T1000 (cell line): ENCODE results near the gene EPHA2.

Experiments used
- DNase-seq: peaks from one replicate; lab custom pipeline; 2025; ENCODE audit warnings: mixed read lengths; lab: John Stamatoyannopoulos, UW

Gene EPHA2

DNA sequence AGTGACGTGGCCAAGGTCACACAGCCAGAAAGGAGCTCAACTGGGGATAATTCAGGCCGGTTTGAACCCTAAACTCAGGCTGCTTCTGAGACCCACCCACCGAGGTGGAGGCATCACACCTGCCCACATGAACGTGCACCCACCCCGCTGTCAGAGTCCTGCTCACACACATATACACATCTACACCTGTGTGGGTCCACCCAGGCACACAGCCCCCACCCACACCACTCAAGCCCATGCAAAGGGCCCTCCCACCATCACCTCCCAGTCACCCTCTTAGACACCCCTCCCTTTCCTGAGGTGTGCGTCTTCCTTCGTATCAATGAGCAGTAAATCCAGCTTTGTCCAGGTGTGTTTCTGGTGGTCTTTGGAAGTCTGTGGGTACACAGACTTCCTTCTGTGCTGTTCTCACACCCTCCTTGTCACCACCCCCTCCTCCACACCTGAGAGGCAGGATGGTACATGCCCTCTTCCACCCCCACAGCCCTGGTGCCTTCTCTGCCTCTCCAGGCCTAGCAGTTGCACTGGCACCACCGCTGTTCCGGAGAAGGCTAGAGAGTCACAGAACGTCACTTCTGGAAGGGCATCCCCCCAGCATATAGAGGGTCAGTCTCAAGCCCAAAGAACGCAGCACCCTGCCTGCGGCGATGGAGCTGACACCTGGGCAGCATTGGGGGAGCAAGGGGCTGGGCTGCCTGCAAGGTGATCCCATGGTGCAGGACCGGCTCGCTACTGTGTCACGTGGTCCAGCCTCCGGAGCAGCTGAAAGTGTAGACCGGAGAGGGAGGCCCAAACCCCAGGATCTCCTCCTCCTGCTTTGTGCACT is 63.6 kb downstream of the EPHA2 start:
- DNase-seq = no peak

DNA sequence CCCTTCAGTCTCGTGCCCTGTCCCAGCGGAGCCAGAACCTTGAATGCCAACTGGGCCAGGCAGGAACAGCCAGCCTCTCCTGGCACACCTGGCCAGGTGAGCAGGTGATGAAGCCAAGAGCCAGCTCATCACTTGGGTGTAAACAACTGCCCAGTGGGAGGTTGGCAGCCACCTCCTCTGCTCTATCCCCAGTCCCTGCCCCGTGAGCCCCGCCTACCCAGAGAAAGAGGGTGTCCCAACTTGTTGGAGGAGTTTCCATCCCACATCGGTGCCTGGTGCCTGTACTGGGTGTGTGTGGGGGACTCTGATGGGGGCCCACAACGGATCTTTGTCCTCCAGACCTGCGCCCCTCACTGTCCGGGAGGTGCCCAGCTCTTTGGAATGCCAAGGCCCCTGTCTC is 64.6 kb downstream of the EPHA2 start:
- DNase-seq = no peak

DNA sequence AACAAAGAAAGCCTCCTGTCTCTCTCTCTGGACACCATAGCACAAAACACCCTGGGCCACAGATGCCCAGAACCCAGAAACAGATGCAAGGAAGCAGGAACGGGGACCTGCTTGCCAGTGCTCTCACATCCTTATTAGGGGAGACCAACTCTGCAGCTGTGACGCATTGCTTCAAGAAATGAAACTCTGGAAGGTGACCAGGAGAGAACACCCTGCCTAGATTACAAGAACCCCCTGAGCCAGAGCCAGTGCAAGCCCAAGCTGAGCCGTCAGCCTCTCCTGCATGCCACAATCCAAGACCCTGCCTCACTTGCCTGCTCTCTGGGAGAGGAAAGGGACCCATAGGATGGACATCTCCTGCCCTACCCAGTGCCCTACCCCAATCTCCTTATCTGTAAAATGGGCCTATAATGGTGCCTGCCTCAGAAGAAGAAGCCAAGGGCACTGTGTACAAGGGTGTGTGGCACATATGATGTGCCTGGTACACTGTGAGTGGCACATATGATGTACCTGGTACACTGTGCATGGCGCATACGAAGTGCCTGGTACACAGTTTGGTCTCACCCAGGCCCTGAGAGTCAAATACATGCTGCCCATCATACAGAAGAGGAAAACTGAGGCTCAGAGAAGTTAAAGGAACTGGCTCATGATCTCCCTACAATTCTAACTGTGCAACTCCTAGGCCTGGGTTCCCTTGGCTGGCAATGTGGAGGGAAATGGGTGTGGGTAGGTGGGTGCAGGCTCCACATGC is 65.6 kb downstream of the EPHA2 start:
- no peak for DNase-seq

DNA sequence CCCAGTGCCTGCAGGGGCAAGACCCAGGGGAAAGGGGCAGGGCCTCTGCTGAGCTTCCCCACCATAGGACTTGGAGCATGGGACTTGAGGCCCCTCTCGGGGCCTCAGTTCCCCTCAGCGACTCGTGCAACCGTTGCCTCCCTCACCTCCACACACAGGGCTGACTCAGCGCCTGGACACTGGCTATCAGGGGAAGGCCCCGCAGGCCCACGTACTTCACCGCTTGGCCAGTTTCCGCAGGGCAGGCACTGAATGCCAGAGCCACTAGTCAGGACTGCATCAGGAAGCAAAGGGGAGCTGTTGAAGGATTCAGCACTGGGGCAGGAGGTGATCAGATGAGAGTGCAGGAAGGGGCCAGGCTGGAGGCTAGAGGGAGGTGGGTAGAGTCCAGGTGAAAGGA is 66.9 kb downstream of the EPHA2 start:
- DNase-seq = peak; percentile 36

DNA sequence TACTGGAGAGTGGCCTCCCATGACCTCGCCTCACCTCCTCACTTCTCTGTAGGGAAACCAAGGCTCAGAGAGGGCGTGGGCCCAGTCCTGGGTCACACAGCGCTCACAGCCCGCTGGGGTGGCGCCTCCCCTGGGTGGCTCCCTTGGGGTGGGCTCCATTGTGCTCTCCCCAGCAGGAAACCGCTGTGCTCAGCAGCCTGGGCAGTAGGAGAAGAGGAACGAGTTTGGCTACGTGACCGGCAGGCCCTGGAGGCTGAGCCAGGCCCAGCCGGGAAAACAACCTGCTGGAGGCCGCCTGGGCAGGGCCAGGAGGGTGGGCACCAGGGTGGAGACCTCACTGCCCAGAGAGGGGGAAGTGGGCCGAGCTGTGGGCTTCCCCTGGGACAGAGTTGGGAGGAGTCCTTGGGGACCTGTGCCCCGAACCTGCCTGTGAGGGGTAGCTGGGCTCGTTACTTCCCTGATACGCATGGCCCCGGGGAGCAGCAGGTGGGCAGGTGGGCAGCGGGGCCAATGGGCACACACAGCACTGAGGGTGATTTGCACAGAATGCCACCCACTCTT is 67.4 kb downstream of the EPHA2 start:
- DNase-seq = no peak

DNA sequence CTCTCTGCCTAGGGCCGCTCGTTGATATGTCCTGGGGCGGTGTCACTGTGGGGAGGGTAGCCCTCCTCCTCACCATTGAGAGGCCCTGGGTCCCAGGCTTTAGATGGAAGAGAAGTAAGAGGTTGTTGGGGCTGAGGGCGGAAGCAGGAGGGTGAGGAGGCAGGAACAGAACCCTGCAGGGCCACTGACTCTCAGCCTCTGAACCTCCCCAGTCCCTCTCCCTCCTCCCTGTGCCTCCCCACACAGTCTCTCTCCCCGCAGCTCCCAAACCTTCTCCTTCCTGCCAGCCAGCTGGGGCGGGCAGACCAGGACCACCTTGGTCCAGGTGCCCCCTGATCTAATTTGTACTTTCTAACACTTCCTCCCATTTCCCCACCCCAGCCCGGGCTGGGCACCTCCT is 68.1 kb downstream of the EPHA2 start:
- DNase-seq = no peak

DNA sequence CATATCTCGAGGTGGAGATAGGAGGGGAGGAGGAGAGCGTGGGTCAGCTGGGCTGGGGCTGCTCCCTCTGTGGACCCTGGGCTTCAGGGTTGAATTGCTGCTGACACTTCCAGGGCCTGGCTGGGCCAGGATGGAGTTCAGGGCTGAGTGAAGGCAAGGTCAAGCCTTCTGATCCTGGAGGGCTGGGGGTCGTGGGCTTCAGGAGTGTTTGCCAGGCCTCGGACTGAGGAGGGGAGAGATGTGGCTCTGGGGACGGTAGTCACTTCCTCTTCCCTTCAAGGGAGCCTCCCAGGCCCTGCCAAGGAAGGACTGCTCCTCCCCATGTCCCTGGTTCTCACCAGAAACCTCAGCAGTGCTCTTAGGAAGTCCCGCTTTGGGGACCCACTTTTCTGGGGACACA is 70.3 kb downstream of the EPHA2 start:
- no peak for DNase-seq

DNA sequence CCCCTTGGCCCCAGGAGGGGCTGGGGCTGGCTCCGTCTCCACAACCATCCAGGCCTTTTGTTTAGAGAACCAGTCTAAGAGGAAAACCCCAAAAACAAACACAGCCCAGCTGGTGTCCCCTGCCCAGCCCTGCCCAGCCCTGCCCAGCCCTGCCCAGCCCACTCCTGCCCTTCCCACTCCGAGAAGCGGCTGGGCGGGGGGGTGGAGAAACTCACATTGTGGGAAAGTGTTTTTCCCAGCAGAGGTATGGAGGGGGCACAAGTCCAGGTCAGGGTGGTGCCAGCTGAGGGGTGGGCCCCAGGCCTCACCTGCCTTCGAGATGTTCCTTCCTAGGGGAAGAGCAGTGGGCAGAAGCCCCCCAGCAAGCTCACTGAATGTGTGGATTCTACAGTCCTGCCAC is 72.4 kb downstream of the EPHA2 start:
- no peak for DNase-seq

DNA sequence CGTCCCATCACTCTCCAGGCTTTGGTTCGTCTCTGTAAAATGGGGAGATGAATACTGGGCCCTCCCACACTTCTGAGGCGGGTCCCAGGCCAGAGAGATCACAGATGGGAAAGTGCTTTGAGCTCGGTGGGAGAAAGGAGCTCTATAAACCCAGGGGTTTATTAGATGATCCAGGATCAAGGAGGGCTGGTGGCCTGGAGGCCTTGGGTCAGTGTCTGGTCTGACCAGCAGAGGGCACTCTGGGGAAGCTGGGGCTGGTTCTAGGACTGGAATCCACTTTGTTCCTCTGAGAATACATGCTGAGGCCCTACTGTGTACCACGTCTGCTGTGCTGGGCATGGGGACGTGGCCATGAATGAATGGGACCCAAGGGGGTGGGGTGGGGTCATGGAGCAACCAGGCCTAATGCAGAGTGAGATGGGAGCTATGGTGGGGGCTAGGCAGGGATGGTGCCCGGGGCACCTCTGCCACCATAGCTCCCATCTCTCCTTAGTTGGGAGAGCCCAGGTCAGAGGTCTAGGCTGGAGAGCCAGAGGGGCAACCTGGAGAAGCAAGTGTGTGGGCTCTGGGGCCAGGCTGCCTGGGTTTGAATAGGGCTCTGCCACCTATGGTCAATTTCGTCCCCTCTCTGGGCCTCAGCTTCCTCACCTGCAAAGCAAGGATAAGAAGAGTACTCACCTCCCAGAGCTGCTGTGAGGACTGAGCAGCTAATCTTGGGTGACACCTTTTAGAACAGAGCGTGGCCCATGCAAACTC is 73.4 kb downstream of the EPHA2 start:
- peak; percentile 50 for DNase-seq

DNA sequence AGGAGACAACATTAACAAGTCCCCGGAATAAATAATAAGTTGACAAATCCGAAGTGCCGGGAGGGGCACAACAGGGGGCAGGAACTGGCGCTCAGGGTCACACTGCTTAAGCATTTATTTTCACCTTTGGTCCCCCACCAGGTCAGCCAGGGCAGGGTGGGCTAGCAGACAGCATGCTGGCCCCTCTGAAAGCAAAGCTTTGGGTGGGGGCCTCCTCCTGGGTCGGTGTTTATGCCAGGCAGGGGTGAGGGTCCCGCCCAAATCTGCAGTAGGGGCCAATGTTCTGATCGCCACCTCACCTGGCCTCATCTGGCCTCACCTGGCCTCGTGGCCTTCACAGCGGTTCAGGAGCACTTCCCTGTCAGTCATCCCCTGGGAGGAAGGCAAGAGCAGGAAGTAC is 74.2 kb downstream of the EPHA2 start:
- DNase-seq = no peak

DNA sequence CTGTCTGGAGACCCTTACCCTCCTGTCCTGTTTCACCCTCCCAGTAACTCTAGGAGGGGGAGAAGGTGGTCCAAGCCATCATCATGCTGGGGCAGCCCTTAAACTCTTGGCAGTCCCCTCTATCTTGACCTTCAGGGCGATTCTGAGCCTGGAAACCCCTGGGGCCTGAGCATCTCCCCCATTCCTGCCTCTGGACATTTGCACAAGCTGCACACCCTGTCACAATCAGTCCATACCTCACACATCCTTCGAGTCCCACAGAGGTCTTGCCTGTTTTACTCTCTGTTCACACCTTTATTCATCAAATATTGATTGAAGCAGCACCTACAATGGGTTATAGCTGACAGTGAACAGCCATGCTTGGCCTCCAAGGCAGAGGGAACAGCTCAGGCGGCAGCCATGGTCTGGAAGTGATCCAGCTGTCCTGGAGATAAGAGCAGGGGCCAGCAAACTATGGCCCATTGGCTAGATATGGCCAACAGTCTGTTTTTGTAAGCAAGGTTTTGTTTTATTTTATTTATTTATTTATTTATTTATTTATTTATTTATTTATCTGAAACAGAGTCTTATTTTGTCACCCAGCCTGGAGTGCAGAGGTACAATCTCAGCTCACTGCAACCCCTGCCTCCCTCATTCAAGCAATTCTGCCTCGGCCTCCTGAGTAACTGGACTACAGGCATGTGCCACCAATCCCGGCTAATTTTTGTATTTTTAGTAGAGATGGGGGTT is 75.3 kb downstream of the EPHA2 start:
- DNase-seq = no peak

DNA sequence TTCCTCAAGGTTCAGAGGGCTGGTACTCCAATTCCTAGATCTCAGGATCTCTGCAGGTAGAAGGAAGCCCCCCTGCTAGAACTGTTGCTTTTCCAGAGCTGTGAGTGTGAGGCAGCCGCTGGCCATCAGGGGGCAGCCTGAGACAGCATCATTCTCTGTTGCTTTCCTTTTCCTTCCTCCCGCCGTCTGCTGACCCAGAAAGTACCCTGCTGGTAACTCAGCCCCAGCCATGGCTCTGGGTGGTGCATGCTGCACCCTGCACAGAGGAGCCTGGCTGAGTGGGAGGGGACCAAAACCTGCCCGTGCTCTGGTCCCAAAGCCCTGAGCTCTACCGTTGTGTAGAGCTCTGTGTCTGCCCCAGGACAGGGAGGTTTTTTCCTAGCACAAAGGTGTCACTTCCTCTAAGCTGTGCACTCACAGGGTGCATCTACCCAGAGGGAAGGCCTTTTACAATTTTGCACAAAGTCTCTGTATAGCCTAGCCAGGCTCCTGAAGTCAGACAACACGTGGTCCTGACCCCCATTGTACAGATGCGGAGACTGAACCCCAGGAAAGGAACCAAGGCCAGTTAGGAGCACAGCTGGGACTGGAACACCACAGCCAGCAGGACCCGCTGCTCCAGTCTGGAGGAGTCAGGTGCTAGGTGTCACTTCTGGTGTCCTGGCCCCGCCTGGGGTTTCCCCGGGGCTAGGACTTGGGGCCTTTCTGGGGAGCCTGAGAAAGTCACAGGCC is 76.8 kb downstream of the EPHA2 start:
- peak; percentile 60 for DNase-seq

DNA sequence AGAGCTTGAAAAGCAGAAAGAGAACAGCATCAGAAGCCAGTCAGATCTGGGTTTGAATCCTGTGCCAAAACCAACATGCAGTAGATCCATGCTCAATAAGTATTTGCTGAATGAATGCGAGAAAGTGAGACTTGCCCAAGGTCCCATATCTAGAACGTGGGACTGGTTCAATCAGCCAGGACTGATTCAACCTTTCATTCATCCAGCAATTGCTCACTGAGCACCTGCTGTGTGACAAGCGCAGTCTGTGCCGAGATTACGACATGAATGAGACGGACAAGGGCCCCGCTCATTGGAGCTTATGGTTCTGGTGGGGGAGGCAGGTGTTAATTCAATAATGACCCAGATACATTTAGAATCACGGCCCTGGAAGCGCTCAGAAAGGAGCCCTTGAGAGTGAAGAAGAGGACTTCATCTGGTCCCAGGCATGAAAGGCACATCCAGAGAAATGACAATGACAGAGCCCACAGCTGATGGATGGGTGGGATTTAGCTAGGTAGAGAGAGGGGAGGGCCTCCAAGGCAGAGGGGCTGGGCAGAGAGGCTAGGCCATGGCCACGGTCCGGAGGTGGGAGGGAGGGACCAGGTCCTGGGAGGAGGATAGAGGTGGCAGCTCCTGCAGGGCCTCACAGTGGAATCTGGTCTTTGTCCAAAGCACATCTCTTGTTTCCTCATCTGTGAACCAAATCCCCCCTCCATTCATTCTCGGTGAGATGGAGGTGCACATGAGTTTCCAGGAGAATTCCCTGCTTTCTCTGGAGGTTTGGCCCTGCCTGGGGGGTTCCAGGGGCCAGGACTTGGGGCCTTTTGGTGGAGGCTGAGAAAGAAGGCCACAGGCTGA is 78.2 kb downstream of the EPHA2 start:
- no peak for DNase-seq

DNA sequence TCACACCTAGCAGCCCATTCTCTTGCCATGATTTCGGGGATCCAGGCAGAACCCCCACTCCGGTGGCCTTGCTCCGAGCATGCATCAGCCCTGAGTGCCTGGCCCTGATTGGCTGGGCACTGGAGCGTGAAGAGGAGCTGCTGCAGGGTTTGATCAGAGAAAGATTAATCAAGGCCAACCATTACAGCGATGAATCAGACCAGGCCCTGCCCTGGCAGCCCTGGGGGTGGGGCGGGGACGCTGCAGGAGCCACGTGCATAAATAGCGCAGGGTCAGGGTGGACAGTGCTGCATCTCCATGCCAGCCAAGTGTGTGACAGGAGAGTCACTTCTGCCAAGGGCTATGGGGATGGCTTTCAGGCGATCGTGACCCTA is 79.0 kb downstream of the EPHA2 start:
- peak; percentile 54 for DNase-seq

DNA sequence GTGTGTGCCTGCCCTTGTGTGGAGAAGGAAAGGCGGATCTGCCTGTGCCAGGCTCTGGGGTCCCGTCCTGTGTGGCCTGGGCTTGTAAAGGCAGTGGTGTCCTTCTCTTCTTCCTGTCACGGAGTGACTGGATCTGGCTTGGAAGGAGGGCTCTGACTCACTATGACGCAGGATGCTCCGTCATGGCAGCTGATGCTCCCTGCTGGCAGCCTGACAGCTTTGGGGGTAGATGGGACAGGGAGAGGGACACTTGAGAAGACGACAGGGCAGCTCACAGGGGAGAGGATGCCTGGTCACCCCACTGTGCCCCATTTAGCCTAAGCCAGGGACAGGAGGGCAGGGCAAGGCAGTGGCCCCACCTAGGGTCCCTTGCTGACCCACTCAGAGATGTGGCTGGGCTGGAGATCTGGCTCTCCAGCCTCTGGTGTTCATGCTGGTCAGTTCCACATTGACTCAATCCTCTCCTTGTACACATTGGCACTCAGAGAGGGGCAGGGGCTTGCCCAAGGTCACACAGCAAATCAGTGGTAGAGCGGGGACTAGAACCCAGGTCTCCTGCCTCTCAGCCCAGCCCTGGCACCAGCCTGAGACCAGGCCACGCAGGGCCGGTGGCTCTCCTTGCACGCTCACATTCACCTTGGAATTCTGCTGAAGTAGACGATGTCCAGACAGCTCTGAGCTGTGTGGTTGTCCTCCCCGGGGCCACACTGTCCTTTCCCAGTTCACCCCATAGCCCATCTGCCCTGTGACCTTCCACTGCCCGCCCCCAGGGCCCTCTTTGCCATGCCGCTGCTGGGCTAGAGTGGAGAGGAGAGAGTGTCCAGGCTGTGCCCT is 79.6 kb downstream of the EPHA2 start:
- peak; percentile 80 for DNase-seq

DNA sequence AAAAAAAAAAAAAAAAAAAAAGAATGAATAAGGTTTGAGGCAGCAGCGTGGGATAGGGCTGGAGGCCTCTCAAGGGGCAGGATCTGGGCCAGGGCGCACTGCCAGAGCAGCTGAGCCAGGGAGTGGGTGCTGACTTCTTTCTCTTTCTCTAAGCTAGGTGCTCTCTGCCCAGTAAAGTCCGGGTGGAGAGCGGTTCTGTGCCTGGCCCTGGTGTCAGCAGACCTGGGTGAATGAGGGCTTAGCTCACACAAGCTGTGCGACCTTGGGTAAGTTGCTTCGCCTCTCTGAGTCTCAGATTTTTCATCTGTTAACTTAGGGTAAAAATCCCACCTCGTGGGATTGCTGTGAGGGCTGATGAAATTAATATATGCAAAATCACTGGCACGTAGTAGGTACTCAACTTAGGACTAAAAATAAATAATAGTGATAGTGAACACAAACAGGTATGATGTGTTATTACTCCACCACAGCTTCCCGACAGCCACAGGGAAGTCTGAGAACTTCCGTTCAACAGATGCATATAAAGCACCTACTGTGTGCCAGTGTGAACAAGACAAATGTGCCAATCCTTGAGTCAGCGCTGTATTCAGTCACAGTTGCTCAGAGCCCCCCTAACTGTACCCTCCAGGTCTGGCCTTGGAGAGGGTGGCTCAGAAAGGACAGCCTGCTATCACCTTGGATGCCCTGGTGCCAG is 80.4 kb downstream of the EPHA2 start:
- DNase-seq = no peak
